AG04449 (cell line): Measurements from ENCODE around the gene GJC1.

ENCODE experiments used
- CTCF ChIA-PET: fragments of 350-600 bp; formaldehyde crosslinking; extraction: SDS; loops from one replicate; lab custom pipeline; 2021; ENCODE audit warnings: antibody characterized with exemption; lab: Yijun Ruan, JAX
- POLR2A ChIA-PET: fragments of 400-600, 350-600 bp; formaldehyde crosslinking; extraction: SDS; loops from one replicate; lab custom pipeline; 2020; ENCODE audit warnings: antibody characterized with exemption, inconsistent platforms; lab: Yijun Ruan, JAX
- DNase-seq: peaks from one replicate; pipeline ENCODE4 v3.0.0-alpha.2; 2010; ENCODE audit warnings: low read depth, low spot score
- H3K4me3 ChIP-seq: 2 replicates; pipeline ENCODE4 v1.5.1; 2011; ENCODE audit warnings: low read depth, mild to moderate bottlenecking, control low read depth, low read length
- TF ChIP-seq, protein P1 (sequence below): IDR thresholded peaks from one replicate; pipeline ENCODE4 v1.5.1; 2011; ENCODE audit warnings: mild to moderate bottlenecking, moderate library complexity, low read length, control low read depth, inconsistent platforms; ENCODE audit not compliant: insufficient read depth; ENCODE audit errors: missing control alignments

Gene GJC1

DNA sequence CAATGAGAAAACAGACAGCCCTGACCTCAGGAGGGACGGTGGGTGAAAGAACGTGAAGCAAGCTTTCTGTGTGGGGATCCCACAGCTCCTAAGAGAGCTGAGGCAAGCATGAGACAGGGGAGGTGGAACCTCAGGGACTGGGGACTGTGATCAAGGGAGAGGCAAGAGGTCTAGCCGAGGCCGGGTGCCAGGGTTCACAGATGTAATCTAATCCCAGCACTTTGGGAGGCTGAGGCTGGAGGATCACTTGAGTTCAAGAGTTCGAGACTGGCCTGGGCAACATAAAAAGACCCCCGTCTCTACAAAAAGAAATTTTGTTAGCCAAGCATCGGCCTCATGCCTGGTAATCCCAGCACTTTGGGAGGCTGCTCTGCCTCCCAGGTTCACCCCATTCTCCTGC, 75.8 kb downstream of the GJC1 start:
- no peak overlapping the region for H3K4me3 ChIP-seq
- DNase-seq: no peak
- POLR2A ChIA-PET: no interaction called here
- TF ChIP-seq, protein P1, sequence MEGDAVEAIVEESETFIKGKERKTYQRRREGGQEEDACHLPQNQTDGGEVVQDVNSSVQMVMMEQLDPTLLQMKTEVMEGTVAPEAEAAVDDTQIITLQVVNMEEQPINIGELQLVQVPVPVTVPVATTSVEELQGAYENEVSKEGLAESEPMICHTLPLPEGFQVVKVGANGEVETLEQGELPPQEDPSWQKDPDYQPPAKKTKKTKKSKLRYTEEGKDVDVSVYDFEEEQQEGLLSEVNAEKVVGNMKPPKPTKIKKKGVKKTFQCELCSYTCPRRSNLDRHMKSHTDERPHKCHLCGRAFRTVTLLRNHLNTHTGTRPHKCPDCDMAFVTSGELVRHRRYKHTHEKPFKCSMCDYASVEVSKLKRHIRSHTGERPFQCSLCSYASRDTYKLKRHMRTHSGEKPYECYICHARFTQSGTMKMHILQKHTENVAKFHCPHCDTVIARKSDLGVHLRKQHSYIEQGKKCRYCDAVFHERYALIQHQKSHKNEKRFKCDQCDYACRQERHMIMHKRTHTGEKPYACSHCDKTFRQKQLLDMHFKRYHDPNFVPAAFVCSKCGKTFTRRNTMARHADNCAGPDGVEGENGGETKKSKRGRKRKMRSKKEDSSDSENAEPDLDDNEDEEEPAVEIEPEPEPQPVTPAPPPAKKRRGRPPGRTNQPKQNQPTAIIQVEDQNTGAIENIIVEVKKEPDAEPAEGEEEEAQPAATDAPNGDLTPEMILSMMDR: no peak
- CTCF ChIA-PET: interaction anchor here (1.3 kb wide), 1 partner anchor 12 kb away, joined by 3 read pairs; no protein-coding TSS in a partner anchor

DNA sequence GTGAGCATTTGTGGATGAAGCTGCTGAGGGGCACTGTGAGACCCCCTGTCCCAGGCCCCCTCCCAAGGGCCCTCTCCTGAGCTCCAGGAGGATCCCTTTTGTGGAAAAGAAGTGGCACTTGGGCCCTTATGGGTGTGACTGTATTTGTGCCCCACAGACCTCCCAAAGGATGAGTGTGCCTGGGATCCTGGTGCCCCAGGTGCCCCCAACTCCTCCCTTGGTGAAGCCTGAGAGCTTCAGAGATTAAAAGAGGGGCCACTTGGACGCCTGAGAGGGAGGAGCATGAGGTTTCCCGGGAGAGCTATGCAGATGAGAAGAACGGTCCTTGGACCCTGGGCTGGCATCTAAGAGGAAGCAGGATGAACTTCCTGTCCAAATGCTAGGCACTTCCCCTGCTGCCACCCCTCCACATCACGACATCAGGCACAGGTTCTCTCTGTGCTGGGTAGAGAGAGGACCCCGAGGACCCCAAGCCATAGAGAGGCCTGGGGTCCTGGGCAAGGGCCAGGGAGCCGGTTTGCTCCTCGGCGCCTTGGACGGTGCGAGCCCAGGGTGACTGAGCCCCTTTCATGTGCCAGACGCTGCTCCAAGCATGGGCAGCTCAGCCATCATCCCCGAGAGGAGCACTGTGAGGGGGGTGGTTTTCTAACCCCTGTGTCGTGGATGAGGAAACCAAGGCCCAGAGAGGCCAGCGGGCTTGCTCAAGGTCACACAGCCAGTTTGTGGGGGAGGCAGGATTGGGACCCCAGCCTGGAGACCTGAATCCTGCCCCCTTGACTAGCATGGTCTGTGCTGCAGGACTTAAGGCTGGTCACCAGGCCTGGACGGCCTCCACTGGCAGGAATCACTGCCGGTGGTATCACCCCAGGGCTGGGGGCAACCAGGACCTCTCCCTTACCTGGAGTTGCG, 76.9 kb downstream of the GJC1 start:
- TF ChIP-seq, protein P1: no peak
- H3K4me3 ChIP-seq: no peak overlapping the region
- no peak for DNase-seq
- ChIA-PET CTCF (interaction anchor here (0.7 to 1.6 kb wide), 4 partner anchors 13 to 125 kb away, joined by 3 to 7 read pairs (median 4); no protein-coding TSS in a partner anchor), POLR2A (no interaction called here)

DNA sequence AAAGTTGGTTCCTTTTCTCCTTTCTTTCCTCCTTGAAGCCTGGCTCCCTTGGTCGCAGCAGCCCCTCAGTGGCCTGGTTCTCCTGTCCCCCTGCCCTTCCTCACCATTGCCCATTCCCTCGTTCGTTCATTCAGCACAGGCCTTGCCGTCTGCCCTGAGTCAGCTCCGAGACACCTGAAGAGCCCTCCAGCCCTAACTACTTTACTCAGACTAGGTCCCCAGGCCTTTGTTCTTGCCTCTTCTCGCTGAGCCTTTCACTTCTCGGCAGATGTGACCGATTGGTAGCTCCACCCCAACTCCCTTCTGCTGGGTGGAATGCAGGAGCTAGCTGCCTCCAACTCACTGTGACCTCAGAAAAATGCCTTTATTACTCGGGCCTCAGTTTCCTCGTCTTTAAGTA, 78.3 kb downstream of the GJC1 start:
- DNase-seq: no peak
- TF ChIP-seq, protein P1: no peak
- ChIA-PET POLR2A (no interaction called here), CTCF (interaction anchor here (1.5 kb wide), 1 partner anchor 23 kb away, joined by 5 read pairs; no protein-coding TSS in a partner anchor)
- no peak overlapping the region for H3K4me3 ChIP-seq

DNA sequence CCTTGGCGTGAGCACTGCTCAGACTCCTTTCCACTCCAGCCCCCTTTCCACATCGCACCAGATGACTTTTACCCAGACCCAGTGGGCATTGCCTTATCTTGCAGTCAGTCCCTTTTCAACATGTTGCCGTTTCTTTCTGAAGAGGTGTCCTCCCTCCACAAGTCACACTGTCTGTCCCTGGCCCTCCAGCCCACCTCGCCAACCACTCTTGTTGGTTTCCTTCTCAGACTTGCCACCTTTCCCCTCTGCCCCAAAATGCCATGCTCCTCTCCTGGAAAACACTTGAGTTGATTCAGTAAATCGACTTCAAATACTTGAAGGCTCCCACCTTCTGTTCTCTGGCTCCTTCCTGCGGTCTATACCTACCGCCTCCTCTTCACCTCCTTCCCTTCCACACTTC, 78.8 kb downstream of the GJC1 start:
- CTCF ChIA-PET: no interaction called here
- no peak overlapping the region for H3K4me3 ChIP-seq
- TF ChIP-seq, protein P1: no peak
- no peak for DNase-seq
- POLR2A ChIA-PET: no interaction called here

DNA sequence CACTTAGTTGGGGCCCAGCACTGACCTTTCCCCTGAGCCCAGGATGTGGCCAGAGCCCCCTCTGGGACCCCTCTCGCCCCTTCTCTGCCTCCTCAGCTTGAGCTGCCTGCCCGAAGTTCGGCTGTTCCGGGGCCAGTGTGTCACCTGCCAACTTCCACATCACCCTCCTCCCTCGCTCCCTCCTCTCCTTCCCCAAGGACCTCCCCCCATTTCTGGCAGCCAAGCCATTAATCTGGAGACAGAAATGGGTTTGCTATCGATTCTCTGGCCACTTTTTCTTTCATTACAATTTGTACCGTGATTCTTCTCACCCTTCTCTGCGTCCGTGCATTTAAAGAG, 80.1 kb downstream of the GJC1 start:
- no peak overlapping the region for H3K4me3 ChIP-seq
- ChIA-PET CTCF (interaction anchor here (1.3 kb wide), 1 partner anchor 128 kb away, joined by 3 read pairs; no protein-coding TSS in a partner anchor), POLR2A (no interaction called here)
- TF ChIP-seq, protein P1: no peak
- no peak for DNase-seq
